Coronary artery (tissue), 2 donors: ENCODE measurements around the gene PC.
"Not testable (repeated sequence)": the region's sequence is repeated elsewhere in the genome, so short reads cannot be mapped to it uniquely, and the experiment has no call there.

ENCODE experiments used
- DNase-seq: peaks from one replicate; pipeline ENCODE4 v3.0.0-alpha.2; 2017; ENCODE audit warnings: low spot score
- H3K27ac ChIP-seq, 2 donors: fragments of 200-600 bp; sonication (generic); one replicate each; pipeline ENCODE4 v1.5.1; 2016 to 2019
- H3K4me3 ChIP-seq: fragments of 200-600 bp; sonication (generic); 2 replicates; pipeline ENCODE4 v1.5.1; 2016; ENCODE audit warnings: mild to moderate bottlenecking, moderate library complexity
- TF ChIP-seq, protein P1 (sequence below): fragments of 200-600 bp; sonication (generic); IDR thresholded peaks from one replicate; pipeline ENCODE4 v1.5.1; 2019; ENCODE audit warnings: antibody characterized with exemption

PC gene

DNA sequence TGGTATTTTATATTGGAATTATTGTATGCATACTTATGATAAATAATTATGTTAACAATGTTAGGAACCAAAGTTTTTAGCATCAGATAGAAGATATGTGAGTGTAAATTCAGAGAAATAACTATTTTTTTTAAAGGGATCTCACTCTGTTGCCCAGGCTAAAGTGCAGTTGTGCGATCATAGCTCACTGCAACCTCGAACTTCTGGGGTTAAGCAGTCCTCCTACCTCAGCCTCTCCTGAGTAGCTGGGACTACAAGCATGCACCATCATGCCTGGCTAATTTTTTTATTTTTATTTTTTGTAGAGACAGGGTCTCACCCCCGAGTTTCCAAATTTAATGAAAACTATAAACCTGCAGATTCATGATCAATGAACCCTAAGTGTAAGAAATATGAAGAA lies 148.6 kb downstream of the PC start:
- no peak overlapping the region for H3K4me3 ChIP-seq
- H3K27ac ChIP-seq = no peak overlapping the region
- TF ChIP-seq, protein P1, sequence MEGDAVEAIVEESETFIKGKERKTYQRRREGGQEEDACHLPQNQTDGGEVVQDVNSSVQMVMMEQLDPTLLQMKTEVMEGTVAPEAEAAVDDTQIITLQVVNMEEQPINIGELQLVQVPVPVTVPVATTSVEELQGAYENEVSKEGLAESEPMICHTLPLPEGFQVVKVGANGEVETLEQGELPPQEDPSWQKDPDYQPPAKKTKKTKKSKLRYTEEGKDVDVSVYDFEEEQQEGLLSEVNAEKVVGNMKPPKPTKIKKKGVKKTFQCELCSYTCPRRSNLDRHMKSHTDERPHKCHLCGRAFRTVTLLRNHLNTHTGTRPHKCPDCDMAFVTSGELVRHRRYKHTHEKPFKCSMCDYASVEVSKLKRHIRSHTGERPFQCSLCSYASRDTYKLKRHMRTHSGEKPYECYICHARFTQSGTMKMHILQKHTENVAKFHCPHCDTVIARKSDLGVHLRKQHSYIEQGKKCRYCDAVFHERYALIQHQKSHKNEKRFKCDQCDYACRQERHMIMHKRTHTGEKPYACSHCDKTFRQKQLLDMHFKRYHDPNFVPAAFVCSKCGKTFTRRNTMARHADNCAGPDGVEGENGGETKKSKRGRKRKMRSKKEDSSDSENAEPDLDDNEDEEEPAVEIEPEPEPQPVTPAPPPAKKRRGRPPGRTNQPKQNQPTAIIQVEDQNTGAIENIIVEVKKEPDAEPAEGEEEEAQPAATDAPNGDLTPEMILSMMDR = no peak
- DNase-seq = no peak

DNA sequence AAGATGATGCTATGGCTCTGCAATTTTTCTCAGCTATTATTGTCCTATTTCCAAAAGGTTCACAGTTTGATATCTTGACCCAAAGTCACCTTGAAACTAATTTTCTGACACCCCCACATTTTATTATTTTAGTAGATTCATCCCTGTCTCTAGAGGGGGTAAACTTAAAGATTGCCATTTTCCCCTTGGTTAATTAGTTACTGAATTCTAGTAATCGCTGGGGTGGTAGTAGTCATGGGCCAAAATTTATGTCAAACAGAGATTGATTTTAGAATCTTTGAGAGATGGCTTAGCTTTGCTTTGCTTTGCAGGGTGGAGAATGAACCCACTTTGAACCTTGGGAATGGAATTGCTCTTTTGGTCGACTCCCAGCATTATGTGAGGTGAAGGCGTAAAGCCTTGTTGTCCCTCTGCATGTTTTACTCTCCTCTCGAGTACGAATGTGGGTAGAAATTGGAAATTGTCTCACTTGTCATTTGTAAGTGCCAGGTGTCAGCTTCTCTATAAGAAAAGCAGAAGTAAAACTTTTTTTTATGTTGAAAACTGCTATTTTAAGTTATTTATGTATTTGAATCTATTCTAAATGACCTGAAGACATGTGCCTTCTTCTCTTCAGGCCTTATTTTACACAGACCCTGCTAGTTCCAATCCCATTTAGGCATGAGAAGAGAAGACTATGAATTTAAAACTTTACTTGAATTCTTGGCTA lies 157.3 kb downstream of the PC start:
- TF ChIP-seq, protein P1 = no peak
- H3K27ac ChIP-seq = no peak overlapping the region
- no peak overlapping the region for H3K4me3 ChIP-seq
- DNase-seq = no peak

DNA sequence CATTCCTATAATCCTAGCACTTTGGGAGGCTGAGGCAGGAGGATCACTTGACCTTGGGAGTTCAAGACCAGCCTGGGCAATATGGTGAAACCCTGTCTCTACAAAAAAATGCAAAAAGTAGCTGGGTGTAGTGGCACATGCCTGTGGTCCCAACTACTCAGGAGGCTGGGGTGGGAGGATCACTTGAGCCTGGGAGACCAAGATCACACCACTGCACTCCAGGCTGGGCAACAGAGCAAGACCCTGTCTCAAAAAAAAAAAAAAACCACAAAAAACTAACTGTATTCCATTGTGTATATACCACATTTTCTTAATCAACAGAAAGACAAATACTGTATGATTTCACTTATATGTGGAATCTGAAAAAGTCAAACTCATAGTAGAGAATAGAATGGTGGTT lies 158.4 kb downstream of the PC start:
- DNase-seq, H3K27ac ChIP-seq, H3K4me3 ChIP-seq: not testable (repeated sequence)
